Testis (tissue), 3 donors: ENCODE data around the gene CD9. TPM values are rescaled to one million over a fixed set of nuclear protein-coding genes. Genes with fewer than 3 reads are reported as not detected.

Source experiments
- DNase-seq: peaks from one replicate; pipeline ENCODE4 v3.0.0-alpha.2; 2019
- H3K27ac ChIP-seq, 2 donors: fragments of 200-600 bp; sonication (generic); one replicate each; pipeline ENCODE4 v1.5.1; 2019
- H3K27me3 ChIP-seq: fragments of 200-600 bp; sonication (generic); one replicate; pipeline ENCODE4 v1.5.1; 2019
- H3K36me3 ChIP-seq: fragments of 200-600 bp; sonication (generic); one replicate; pipeline ENCODE4 v1.5.1; 2017; ENCODE audit warnings: low read depth; ENCODE audit errors: missing control alignments
- H3K4me1 ChIP-seq: fragments of 200-600 bp; sonication (generic); one replicate; pipeline ENCODE4 v1.5.1; 2019
- H3K4me3 ChIP-seq, 2 donors: fragments of 200-600 bp; sonication (generic); one replicate each; pipeline ENCODE4 v1.5.1; 2017 to 2019
- H3K9me3 ChIP-seq: fragments of 200-600 bp; sonication (generic); one replicate; pipeline ENCODE4 v1.5.1; 2017
- POLR2A ChIP-seq: fragments of 450-650 bp; IDR thresholded peaks from one replicate; pipeline ENCODE4 v1.6.1; 2017; ENCODE audit warnings: antibody characterized with exemption, mild to moderate bottlenecking, moderate library complexity
- whole genome bisulfite sequencing, 2 donors: methylation state at CpG; one replicate each; pipeline ENCODE4 v1.1.5; 2018; 5-methylcytosine and 5-hydroxymethylcytosine counted together
- intact Hi-C: fragments of 100-400 bp; cut with DNase I; formaldehyde crosslinking; loops from one replicate; pipeline ENCODE4 v1.15.1; 2023; ENCODE audit warnings: low total_unique reads
- polyA plus RNA-seq: library from polyadenylated mRNA; stranded (reverse); fragments of 350-450 nt; fragmentation: Illumina TruSeq; extraction: RNeasy Lipid Tissue Mini Kit (QIAGEN cat#74804); gene quantifications from one replicate; pipeline ENCODE4 v1.2.3, GENCODE V29; 2014; ENCODE audit warnings: low read depth, low replicate concordance; ENCODE audit not compliant: insufficient read depth
- total RNA-seq, 2 donors: library from RNA; depleted of rRNA; stranded (reverse); fragments of >200 nt; gene quantifications; one replicate each; pipeline ENCODE4 v1.2.3, GENCODE V29; 2016
- TF ChIP-seq, protein P1 (sequence below), 3 experiments: fragments of 450-650 bp in 2 of 3; fragments of 200-600 bp in 1 of 3; sonication (generic) in 1 of 3; IDR thresholded peaks; one replicate each; pipeline ENCODE4 v1.5.1; 2016 to 2019; ENCODE audit warnings: antibody characterized with exemption in 3 of 3, mild to moderate bottlenecking in 2 of 3, moderate library complexity in 1 of 3

CD9 gene
- total and polyA plus RNA-seq, 3 donors from 2014 or later, result 31.2 to 94.2 (median 53.1) TPM

DNA sequence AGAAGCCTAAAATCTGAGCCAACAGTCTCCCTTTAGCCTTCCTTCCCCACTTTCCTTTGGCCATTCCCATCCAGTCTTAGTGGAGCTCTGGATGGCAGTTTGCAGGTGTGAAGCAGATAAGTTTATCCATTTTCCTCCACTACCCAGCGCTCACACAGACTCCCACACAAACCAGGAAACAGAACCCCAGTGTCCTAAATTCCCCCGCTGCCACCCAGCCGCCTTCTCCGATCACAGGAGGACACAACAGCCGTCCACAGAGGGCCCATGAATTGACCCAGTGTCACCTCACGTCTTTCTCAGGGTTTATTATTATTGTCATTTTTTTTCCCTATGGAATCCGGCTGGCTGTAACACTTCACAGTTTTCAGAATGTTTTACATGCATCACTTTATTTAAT lies 16.4 kb downstream of the CD9 start:
- no peaks in the 10 kb centered on the region for H3K27me3 ChIP-seq
- intact Hi-C loops, result no loop called here
- 69 to 96% methylated on average over 7 of the region's 7 CpGs for WGBS, 2 donors
- TF ChIP-seq, protein P1, sequence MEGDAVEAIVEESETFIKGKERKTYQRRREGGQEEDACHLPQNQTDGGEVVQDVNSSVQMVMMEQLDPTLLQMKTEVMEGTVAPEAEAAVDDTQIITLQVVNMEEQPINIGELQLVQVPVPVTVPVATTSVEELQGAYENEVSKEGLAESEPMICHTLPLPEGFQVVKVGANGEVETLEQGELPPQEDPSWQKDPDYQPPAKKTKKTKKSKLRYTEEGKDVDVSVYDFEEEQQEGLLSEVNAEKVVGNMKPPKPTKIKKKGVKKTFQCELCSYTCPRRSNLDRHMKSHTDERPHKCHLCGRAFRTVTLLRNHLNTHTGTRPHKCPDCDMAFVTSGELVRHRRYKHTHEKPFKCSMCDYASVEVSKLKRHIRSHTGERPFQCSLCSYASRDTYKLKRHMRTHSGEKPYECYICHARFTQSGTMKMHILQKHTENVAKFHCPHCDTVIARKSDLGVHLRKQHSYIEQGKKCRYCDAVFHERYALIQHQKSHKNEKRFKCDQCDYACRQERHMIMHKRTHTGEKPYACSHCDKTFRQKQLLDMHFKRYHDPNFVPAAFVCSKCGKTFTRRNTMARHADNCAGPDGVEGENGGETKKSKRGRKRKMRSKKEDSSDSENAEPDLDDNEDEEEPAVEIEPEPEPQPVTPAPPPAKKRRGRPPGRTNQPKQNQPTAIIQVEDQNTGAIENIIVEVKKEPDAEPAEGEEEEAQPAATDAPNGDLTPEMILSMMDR (IDR thresholded peaks at IDR 0.05), result no peak
- no peak for TF ChIP-seq POLR2A
- H3K36me3 ChIP-seq, result no peaks in the 10 kb centered on the region
- no peak overlapping the region for H3K27ac ChIP-seq
- H3K4me3 ChIP-seq, result no peak overlapping the region
- peaks cover 7% of the 10 kb centered on the region for H3K4me1 ChIP-seq
- no peaks in the 10 kb centered on the region for H3K9me3 ChIP-seq
- DNase-seq, result no peak

DNA sequence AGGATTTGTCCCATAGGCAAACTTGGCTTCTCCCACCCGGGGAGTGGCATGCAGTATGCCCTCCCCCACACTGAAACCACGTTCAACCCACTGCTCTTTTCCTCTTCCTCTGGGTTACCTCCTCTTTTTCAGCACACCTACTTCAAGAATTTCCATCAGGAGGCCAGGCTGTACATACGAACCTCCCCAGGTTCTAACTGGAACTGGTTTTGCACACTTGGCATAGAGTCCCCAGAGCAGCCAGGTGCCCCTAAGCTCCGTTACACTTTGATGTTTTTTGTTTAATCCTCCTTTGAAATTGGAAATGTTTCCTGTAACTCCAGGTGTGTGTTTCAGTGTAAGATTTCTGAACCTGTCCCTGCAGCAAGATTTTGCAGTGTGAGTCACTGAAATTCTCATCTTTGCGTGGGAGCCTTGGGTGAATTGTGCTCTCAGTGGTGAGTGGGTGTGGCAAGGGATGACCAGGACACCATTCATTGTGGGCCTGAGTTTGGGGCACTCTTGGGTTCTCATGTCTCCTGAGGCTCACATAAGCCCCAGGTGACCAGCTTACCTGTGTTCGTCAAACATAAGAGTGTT lies 18.2 kb downstream of the CD9 start:
- DNase-seq, result no peak
- no peak for TF ChIP-seq POLR2A
- TF ChIP-seq, protein P1 (IDR thresholded peaks at IDR 0.05), result no peak
- Histone ChIP-seq H3K36me3 (no peaks in the 10 kb centered on the region), H3K4me3 (no peak overlapping the region), H3K9me3 (no peaks in the 10 kb centered on the region), H3K27me3 (no peaks in the 10 kb centered on the region), H3K4me1 (peaks cover 7% of the 10 kb centered on the region), H3K27ac (no peak overlapping the region)
- 77 to 86% methylated on average over 6 of the region's 6 CpGs for WGBS, 2 donors
- intact Hi-C loops, result no loop called here

DNA sequence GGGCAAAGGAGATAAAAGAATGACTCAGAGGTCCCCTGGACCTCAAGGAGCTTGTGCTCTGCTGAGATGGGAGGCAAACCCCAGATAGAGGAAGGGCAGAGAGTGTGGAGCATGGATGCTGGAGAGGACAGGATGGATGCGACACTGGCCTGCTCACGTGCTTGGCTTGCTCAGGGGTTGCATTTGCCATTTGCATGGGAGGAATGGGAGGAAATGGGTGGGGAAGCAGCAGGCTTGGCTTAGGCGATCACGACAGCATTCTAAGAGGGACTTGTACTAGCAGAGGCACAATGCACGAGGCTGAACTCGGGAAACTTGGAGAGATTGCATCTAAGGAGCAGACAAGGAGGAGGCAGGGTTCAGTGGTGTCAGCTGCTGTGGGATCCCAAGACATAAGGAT lies 19.8 kb downstream of the CD9 start:
- 69 to 85% methylated on average over 6 of the region's 6 CpGs for WGBS, 2 donors
- no peak overlapping the region for H3K27ac ChIP-seq
- TF ChIP-seq POLR2A, result no peak
- TF ChIP-seq, protein P1 (IDR thresholded peaks at IDR 0.05), result no peak
- intact Hi-C loops, result no loop called here
- H3K4me1 ChIP-seq, result peaks cover 7% of the 10 kb centered on the region
- H3K27me3 ChIP-seq, result no peaks in the 10 kb centered on the region
- H3K36me3 ChIP-seq, result no peaks in the 10 kb centered on the region
- no peak overlapping the region for H3K4me3 ChIP-seq
- H3K9me3 ChIP-seq, result no peaks in the 10 kb centered on the region
- DNase-seq, result no peak

DNA sequence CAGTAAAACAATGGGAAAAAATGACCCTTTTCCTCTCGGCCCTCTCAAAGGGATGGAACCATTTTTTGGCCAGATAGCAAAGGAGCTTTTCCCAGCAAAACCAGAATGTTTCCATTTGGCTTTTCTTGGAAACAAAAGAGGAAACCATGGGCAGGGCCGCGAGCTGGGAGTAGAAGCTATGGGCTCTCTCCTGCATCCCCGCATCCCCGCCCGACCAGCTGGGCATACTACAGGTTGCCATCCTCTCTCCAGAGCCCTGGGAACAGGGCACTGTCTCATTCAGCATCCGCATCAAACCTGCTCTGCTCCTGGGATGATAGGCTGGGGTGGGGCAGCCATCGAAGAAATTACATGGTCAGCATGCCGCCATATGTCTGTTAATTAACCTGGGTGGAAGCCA lies 20.9 kb downstream of the CD9 start:
- no peaks in the 10 kb centered on the region for H3K9me3 ChIP-seq
- no peaks in the 10 kb centered on the region for H3K27me3 ChIP-seq
- TF ChIP-seq, protein P1 (IDR thresholded peaks at IDR 0.05), result no peak
- no peak for TF ChIP-seq POLR2A
- H3K4me3 ChIP-seq, result no peak overlapping the region
- 75 to 89% methylated on average over 9 of the region's 9 CpGs for WGBS, 2 donors
- intact Hi-C loops, result no loop called here
- H3K27ac ChIP-seq, result peak overlapping the region; percentile 15 to 51
- no peaks in the 10 kb centered on the region for H3K36me3 ChIP-seq
- no peak for DNase-seq
- peaks cover 14% of the 10 kb centered on the region for H3K4me1 ChIP-seq

DNA sequence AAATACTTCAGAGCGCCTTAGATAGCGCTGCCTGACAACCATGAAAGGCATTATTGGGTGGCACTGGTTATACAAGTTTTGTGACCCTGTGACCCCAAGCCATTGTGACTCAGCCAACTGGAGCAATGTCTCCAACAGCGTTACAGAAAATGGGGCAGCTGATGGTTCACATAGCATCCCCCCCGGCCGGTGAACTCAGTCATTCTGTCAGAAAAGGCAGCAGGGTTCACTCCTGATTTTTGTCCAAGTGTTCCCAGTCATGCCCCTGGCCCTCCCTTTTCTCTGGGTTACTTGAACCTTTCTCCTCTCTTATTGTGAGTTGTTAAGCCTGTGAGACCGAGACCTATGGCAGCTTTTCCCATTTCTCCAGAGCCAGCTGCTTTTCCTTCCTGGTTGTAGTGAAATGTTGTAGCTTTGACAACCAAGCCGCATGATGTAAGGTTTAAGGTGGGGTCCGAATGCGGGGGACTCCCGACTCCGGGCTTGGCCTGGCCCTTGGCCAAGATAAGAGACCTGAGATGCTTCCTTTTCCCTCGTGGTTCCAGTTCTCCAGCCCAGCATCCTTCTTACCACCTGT lies 22.0 kb downstream of the CD9 start:
- Histone ChIP-seq H3K4me3 (no peak overlapping the region), H3K4me1 (peaks cover 19% of the 10 kb centered on the region), H3K9me3 (no peaks in the 10 kb centered on the region), H3K27me3 (no peaks in the 10 kb centered on the region), H3K36me3 (no peaks in the 10 kb centered on the region), H3K27ac (no peak overlapping the region)
- DNase-seq, result no peak
- TF ChIP-seq POLR2A, result no peak
- TF ChIP-seq, protein P1 (IDR thresholded peaks at IDR 0.05), result no peak
- WGBS, 2 donors, result 81 to 82% methylated on average over 12 of the region's 12 CpGs
- intact Hi-C loops, result no loop called here
